Measurements from ENCODE around the gene UROS. TPM values are rescaled to one million over a fixed set of nuclear protein-coding genes. Genes with fewer than 3 reads are reported as not detected.

UROS gene
- total RNA-seq, 6 experiments from 2014 or later, result 84.9 to 102 (median 91.4) TPM

GRCh38 chr10:125859128-125859817, 36.2 kb upstream of the UROS start:
- H3K27me3 Mint-ChIP-seq (ENCODE audit: insufficient read depth), result no peaks in the 10 kb centered on the region; the same call in 1 of the 2 replicates
- TF ChIP-seq CTCF (IDR thresholded peaks at IDR 0.05), result no peak

GRCh38 chr10:125857185-125857760, 34.2 kb upstream of the UROS start:
- Mint-ChIP-seq H3K9me3 (no peaks in the 10 kb centered on the region), H3K4me1 (ENCODE audit: low read depth) (peaks cover 7% of the 10 kb centered on the region), H3K27me3 (ENCODE audit: insufficient read depth) (no peaks in the 10 kb centered on the region; the same call in 1 of the 2 replicates), H3K36me3 (ENCODE audit: low read depth) (peaks cover 7% of the 10 kb centered on the region; the same call in 1 of the 2 replicates), H3K27ac (no peak overlapping the region), H3K4me3 (no peak overlapping the region)
- no peak for TF ChIP-seq CTCF (IDR thresholded peaks at IDR 0.05)
- DNase-seq, result peak; percentile 19

More at GRCh38 chr10:125859128-125859817, 36.2 kb upstream of the UROS start:
- Mint-ChIP-seq H3K4me1 (ENCODE audit: low read depth) (peaks cover 7% of the 10 kb centered on the region), H3K9me3 (no peaks in the 10 kb centered on the region), H3K4me3 (no peak overlapping the region), H3K36me3 (ENCODE audit: low read depth) (no peaks in the 10 kb centered on the region; the same call in 1 of the 2 replicates), H3K27ac (no peak overlapping the region)
- no peak for DNase-seq

- H3K4me1 Mint-ChIP-seq (ENCODE audit: low read depth), result peaks cover 11% of the 10 kb centered on the region
- TF ChIP-seq CTCF (IDR thresholded peaks at IDR 0.05), result no peak
- no peaks in the 10 kb centered on the region for H3K9me3 Mint-ChIP-seq
- no peak overlapping the region for H3K4me3 Mint-ChIP-seq
- peaks cover 27% of the 10 kb centered on the region for H3K36me3 Mint-ChIP-seq (ENCODE audit: low read depth)
- no peak overlapping the region for H3K27ac Mint-ChIP-seq
- peaks cover 2% of the 10 kb centered on the region; the same call in 1 of the 2 replicates for H3K27me3 Mint-ChIP-seq (ENCODE audit: insufficient read depth)
- no peak for DNase-seq
These were observed 29.4 kb upstream of the UROS start for GRCh38 chr10:125852487-125852886.

GRCh38 chr10:125850766-125851731, 28.0 kb upstream of the UROS start:
- no peak for TF ChIP-seq CTCF (IDR thresholded peaks at IDR 0.05)
- no peaks in the 10 kb centered on the region for H3K9me3 Mint-ChIP-seq
- DNase-seq, result no peak
- H3K36me3 Mint-ChIP-seq (ENCODE audit: low read depth), result peaks cover 27% of the 10 kb centered on the region
- peaks cover 4% of the 10 kb centered on the region for H3K27me3 Mint-ChIP-seq (ENCODE audit: insufficient read depth)
- H3K27ac Mint-ChIP-seq, result 0 out of 2 replicates have a peak overlapping the region, but pooled peaks have one; percentile 1
- peaks cover 11% of the 10 kb centered on the region for H3K4me1 Mint-ChIP-seq (ENCODE audit: low read depth)
- no peak overlapping the region for H3K4me3 Mint-ChIP-seq

GRCh38 chr10:125849448-125849847, 26.4 kb upstream of the UROS start:
- H3K36me3 Mint-ChIP-seq (ENCODE audit: low read depth), result peaks cover 27% of the 10 kb centered on the region
- H3K4me1 Mint-ChIP-seq (ENCODE audit: low read depth), result peaks cover 11% of the 10 kb centered on the region
- no peak overlapping the region for H3K4me3 Mint-ChIP-seq
- TF ChIP-seq CTCF (IDR thresholded peaks at IDR 0.05), result no peak
- DNase-seq, result no peak
- no peak overlapping the region for H3K27ac Mint-ChIP-seq
- H3K27me3 Mint-ChIP-seq (ENCODE audit: insufficient read depth), result peaks cover 4% of the 10 kb centered on the region
- H3K9me3 Mint-ChIP-seq, result no peaks in the 10 kb centered on the region
